Hematopoietic multipotent progenitor cell treated with erythropoietin and hydrocortisone succinate and interleukin-3 and kit ligand, for 17 days (in vitro differentiated cells): Measurements from ENCODE around the gene LRRC42.

Experiments used
- DNase-seq: peaks from one replicate; pipeline ENCODE4 v3.0.0-alpha.2; 2015; ENCODE audit warnings: low spot score

Gene LRRC42

GRCh38 chr1:53942127-53942957 lies 3.8 kb upstream of the LRRC42 start:
- DNase-seq, result no peak

DNA sequence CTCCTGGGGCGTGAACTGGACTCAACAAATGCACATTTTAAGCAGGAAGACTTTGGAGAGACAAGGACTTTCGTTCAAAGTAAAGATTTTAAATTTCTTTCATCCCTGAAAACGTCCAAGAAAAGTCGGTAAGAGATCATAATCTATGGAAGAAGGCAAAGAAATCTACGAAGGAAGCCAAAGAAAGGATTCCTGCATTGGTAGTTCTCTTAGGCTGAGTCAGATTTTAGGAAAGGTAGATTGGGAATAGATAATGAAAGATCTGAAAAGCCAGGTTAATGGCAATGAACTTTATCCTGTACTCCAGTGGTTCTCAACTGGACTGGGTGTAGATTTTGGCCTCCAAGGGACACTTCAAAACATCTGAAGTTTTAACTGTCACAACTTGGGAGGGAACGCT lies 3.1 kb upstream of the LRRC42 start:
- no peak for DNase-seq

GRCh38 chr1:53943490-53944043 lies 2.6 kb upstream of the LRRC42 start:
- no peak for DNase-seq

DNA sequence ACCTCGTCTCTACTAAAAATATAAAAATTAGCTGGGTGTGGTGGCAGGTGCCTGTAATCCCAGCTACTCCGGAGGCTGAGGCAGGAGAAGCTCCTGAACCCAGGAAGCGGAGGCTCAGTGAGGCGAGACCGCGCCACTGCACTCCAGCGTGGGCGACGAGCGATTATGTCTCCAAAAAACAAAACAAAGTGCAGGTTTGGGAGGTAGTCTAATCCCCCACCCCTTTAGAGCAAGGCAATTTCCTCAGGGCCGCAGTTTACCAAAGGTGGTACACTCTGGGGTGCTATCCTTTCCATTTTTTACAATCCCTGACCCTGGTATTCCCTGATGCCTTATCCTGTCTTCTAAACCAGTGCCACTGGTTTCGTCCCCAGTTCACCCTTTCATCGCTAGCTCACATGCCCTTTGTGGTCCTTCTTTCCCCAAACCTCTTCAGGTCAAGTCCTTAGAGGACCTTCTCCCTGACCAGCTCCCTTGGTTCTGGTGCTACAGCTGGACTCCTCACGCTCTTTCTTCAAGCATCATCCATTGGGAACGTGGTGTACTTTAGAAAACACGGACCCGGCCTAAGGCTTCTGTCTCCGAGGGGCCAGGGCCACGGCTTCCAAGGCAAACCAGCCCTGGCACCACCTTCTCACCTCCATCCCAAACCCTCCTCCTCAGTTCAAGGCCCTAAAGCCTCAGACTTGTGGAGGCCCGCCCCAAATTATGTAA lies 1.5 kb upstream of the LRRC42 start:
- DNase-seq, result no peak

- no peak for DNase-seq
Measured at GRCh38 chr1:53945183-53945432, 1.0 kb upstream of the LRRC42 start.

GRCh38 chr1:53945433-53946251 lies 508 bp upstream of the LRRC42 start, which contains the start of gene IFT25:
IFT25 (minus strand) TSS chr1:53945699; CDS start chr1:53940082, 5,617 bp downstream.
- peak; percentile 97 for DNase-seq

DNA sequence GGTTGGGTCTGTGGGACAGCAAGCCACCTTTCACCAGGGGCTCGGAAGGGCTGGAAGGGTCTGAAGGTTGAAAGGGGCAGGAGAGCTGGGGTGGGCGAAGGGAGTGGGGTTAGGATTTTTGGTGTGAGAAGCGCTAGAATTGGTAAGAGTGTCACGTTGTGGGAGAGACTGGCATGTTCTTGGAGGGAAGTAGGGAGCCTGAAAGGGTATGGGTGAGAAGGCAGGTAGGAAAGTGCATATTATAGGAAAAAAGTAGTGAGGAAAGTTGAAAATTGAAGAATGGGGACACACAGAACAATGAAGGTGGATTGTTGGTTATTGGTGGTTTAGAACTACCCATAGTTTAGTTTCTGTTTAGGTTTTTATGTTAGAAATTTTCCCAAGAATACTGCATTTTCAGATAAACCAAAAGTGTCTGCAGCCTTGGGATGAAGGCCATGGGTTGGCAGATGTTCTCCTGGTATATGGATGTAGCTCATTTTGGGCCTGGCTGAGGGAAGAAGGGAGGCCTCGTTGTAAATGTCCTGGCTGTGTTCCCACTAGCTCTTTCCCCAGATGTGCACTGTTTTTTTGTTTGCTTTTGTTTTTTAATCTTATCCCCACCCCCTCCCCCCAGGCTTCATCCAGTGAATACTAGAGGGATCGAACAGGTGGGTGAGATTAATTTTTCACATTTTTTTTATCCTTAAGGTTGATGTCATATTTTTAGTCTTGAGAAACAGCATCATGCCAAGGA lies 1.2 kb downstream of the LRRC42 start:
- no peak for DNase-seq

GRCh38 chr1:53948291-53948690 lies 2.1 kb downstream of the LRRC42 start:
- no peak for DNase-seq

DNA sequence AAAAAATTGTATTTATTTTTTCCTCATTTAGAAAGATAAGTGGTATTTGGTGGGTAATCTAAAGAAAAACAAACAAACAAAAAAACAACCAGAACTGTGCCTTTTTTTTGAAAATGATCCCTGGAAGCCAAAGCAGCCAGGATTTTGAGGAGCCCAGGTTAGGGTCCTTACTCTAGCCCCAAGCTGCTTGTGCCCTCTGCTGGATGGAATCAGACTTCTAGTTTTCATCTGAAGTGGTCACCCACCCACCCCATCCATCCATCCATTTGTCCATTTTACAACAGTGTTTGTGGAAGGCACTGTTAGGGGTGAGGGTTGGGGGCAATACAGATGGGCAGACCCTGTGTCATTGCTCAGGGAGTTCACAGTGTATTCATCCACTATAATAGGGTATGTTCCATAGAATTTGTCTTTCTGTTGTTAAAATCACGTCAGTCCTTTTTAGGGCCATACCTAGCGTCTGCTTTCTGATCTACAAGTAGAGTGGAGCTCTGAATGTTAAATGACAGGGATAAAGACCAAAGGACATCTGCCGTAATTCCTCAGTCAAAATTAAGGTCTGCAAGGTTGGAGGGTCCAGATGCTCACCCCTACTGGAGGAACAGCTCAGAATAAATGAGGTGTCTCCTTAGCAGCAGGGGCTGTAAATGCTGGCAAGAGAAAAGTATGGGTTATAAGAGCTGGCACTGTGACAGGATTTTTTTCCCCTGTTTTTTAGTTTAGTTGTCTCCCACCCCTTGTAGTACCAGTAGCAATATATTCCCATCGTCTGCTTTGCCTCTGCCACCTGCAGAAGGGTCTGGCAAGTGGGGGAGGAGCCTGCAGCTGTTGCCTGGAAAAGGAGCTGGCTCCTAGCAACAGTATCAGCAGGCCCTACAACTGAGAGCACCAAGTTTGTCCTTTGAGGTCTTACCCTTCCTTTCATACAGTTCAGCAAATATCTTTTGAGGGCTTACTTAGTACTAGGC lies 3.2 kb downstream of the LRRC42 start:
- DNase-seq, result peak; percentile 32

GRCh38 chr1:53951697-53952096 lies 5.5 kb downstream of the LRRC42 start:
- no peak for DNase-seq

- DNase-seq, result no peak
Measured at GRCh38 chr1:53954128-53954527, 8.0 kb downstream of the LRRC42 start.

- DNase-seq, result no peak
Measured at GRCh38 chr1:53956308-53957168, 10.4 kb downstream of the LRRC42 start.

GRCh38 chr1:53957194-53957818 lies 11.2 kb downstream of the LRRC42 start:
- no peak for DNase-seq

- peak; percentile 67 for DNase-seq
Measured at GRCh38 chr1:53959664-53960250, 13.6 kb downstream of the LRRC42 start.

- DNase-seq, result no peak
Measured at GRCh38 chr1:53962395-53962794, 16.2 kb downstream of the LRRC42 start.

- no peak for DNase-seq
Measured at GRCh38 chr1:53963460-53963859, 17.3 kb downstream of the LRRC42 start.

DNA sequence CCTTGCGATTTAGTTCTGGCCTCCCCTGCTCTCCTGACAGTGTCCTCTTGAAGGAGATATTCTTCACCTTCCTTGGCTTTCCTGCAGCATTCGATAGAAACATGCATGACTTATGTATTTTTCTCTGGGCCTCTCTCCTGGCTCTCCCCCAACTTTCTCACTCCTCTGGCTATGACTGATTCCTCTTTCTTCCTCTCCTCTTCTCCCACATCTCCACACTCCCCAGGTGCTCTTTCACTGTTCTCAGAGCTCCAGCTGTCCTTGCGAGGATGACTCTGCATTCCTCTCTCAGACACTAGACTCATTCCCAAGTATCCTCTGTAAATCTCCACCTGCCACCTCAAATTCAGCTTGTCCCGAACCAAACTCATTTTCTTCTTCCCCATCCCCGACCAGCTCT lies 18.0 kb downstream of the LRRC42 start:
- no peak for DNase-seq

DNA sequence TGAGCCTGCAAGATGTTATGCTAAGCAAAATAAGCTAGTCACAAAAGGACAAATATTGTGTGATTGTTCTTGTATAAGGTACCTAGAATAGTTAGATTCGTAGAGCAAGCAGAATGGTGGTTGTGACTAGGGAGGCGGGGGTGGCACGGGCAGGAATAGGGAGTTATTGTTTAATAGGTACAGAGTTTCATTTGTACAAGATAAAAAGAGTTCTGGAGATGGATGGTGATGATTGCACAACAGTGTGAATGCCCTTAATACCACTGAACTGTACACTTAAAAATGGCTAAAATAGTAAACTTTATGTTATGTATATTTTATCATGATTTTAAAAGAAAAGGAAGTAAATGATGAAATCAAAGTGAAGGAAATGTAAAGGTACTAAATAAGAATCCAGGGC lies 20.6 kb downstream of the LRRC42 start:
- DNase-seq, result no peak
